HG03045 (cell line): ENCODE data around the gene TRPV6.

Experiments used
- ATAC-seq: cut with Tn5 transposase; IDR thresholded peaks from one replicate; pipeline ENCODE4 v1.9.1; 2021; ENCODE audit warnings: mild to moderate bottlenecking, moderate library complexity; ENCODE audit not compliant: unreplicated experiment

TRPV6 gene

DNA sequence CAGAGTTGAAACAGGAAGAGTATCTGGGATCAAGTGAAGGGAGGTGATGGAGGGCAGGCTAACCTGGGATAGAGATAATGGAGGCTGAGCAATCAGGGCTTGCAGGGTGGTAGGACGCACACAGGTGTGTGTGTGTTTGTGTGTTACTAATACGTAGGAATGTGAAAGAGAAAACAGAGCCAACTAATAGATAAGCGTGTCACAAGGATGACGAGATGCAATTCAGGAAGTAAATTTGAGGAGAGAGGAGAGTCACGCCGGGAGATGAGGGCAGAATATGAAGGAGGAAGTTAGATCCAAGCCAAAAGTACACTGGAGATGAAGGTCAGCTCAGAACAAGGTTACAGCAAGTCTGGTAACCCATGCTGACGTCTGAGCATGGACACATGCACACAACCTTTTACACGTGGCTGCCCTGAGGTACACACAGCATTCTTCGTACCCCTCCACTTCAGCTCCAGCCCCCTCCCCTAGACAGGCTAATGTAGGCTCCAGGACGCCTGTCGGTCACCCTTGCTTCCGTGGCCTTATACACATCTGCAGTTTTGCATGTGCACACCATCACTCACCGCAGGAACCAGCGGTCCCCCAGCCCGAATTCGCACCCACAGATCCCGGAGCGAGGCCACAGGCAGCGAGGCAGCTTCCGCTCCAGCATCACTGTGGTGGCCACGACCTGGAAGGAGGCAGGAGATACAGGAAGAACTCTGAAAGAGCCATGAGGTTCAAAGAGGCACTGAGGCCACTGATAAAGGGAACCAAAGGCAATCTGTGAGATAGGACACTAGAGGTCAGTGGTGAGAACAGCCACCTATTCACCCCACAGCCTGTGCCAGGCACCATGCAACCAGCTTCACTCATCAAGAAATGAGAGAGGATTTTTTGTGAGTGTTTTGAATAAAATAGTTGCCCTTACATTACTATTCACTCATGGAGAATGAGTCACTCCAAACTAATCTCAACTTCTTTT is 23.7 kb upstream of the TRPV6 start:
- no peak for ATAC-seq

DNA sequence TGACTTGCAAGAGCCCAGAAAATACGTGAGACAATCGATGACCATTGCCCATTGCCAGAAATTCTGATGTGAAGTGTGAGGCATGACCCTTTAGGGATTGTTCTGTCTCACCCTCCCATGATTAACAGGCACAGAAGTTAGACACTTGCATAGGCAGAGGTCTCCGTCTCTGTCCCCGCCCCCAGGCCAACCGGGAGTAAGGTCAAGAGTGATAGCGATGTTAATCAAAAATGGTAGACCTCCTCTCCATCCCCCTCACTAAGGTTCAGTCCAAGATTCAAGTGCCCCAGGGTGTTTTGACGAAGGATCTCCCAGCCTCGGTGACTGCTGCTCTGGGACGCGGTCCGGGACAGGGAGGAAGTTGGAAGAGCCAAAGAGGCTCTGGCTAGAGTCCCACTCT is 22.7 kb upstream of the TRPV6 start:
- ATAC-seq: no peak

DNA sequence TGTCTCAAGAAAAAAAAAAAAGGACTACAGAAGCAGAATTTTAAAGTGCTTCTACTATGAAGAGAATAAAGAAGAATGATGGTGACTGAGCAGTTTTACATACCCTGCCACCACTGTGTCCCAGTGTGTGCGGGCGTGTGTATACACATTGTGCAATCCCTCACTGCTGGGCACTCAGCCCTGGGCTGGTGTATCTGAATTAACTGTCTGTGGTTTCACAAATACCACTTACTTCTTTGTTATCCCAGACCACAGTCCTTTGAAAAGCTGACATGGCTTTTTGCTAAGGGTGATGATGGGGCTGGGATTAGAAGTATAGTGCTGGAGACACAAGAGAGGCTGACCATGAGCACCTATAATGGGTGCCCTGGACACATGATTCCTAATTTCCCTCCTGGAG is 21.1 kb upstream of the TRPV6 start:
- no peak for ATAC-seq

DNA sequence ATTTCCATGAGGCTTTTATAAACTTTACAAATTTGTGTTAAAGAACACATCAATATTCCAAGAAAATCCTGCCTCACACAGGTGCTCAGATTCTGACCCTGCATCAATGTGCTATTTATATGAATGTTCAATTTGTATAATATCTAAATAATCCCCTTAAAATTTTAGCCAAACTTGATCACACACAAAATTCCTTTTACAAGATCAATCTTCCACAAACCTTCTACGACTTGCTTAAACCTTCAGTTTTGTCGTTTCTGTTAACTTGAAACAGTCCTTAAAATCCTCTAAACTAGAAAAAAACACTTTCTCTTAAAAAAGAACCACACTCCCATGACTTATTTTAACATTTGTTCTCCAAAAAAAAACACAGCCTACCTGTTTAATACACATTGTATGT is 20.2 kb upstream of the TRPV6 start:
- ATAC-seq: no peak

DNA sequence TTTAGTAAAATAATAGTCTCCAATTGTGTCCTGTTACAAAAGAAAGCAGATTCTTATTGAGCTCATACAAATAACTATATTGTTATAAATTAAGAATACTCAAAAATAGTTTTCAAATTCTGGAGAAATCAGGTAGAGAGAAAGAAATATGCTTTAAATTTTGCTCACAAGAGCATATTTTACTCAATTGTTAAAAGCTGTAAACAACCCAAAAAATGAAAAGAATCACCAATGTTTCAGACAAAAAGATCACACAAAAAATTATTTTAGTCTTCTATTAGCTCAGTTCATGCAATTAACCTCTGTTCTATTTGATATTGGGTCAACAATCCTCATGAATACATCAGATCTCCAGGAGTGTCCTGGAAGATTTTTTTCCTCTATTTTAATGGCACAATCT is 18.6 kb upstream of the TRPV6 start:
- ATAC-seq: no peak

DNA sequence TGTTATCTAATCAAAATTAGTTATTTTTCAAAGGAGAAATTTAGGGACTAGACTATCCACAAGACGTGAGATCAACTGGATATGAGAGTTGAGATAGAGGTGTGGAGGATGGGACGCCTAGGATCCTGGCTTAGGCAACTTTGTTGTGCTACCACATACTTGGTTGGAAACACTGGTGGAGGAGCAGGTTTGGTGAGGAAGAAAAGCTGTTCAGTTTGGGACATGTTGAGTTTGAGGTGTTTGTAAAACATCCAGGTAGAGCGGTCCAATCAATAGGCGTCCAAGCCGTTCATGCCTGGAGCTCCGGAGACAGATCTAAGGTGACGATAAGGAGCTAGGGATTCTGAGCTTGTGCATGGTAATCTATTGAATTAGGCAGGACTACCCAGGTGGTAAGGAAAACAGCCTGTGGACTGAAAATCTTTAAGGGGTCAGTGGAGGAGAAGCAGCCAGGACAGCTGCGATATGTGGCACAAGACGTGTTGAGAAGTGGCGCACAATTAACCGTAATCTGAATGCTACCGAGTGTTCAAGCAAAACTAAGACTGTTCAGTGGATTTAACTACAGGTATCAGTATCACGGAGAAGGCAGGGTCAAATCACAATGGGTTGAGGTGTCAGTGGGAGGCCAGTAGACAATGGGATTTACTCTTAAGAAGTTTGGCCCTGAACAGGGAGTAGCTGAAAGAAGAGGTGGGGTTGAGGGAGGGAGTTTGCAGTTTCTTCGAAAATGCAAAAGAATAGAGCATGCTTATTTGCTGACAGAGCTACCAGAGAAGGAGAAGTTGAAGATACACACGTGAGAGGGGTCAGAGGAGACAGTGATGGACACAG is 16.1 kb upstream of the TRPV6 start:
- no peak for ATAC-seq

DNA sequence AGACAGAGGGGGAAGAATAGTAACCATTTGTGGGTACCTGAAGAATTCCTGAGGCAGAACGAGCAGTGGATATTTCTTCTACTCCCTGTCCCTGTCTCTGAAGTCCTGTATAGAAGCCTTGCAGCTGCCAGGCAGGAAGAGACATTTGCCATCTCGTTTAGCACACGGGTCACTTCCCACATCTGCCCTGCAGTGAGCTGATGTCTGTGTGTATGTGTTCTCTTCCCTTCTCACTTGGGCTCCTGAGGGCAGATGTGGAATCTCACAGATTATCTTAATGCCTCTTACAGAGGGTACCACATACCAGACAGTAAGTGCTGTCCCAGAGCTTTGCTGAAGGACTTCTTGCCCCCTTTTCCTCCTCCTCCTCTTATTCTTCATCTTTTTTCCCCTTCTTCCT is 14.1 kb upstream of the TRPV6 start:
- ATAC-seq: no peak

DNA sequence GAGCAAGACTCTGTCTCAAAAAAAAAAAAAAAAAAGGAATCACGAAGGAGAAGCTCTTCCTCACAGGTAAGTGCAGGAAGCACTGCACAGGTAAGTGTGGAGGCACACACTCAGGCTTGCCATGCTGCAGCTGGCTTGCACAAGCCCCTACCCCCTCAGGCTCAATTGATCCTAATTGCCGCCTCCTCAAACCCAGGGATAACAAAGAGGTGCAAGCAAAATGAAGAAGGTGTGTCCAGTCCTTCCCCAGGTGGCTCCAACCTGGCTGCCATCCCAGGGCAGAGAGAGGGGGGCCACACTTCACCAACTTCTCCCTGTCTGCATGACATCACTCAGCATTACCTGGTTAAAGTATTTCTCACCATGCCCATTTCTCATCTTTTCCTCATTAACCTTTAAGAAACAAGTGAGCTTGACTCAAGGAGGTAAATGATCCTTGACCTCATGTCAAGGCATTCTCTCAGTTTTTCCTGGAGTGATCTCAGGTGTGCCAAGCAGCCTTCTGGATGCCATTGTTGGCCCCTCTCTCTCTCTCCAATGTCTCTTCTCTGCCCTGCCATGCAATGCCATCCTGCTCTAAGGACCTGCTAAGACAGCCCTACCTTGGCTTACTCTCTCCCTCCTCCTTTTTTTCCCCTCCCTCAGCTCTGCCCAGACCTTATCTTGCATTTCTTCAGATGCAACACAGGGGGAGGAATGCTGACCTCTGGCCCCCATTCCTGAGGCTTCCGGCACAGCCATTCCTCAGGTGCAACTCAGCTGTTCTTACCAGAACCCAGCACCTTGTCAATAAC is 13.0 kb upstream of the TRPV6 start:
- no peak for ATAC-seq

DNA sequence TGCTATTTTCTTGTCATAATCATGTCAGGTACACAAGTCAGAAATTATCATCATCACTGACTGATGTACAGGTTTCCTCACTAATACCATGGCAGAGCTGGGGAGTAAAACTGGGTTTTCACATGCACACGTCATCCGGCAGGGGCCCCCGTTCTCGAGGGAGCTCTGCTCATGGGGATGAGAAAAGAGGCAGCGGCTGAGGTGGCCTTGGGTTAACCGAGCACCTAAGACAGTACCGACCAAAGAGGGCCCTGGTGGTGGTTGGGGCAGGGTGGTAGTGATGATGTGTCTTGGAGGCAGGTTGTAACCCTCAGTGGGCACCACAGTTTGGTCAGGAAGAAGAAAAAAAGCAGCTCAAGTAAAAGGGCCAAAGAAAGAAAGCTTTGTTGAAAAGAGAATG is 12.1 kb upstream of the TRPV6 start:
- ATAC-seq: no peak

DNA sequence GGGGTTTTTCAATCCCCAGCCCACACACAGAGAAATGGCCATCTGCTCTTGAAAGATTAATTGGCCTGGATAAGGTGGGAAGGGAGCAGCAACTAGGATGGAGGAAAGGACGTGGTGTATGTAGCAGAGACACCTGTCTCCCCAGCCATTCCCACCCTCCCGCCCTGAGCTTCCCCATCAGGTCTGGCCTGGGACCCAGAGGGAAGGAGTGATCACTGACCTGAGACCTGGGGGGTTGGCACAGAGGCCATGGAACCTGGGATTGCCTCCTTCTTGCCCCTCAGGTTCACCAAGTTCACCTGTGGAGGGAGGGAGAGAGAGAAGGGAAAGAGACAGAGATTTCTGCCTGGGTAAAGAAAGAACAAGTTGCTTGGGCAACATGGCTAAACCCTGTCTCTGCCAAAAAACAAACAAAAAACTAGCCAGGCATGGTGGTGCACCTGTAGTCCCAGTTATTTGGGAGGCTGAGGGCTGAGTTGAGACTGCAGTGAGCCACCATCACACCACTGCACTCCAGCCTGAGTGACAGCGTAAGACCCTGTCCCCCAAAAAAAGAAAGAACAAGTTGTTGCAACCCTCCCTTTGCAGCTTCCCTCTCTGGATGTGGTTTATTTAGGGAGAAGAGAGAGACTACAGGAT is 11.3 kb upstream of the TRPV6 start:
- ATAC-seq: no peak

DNA sequence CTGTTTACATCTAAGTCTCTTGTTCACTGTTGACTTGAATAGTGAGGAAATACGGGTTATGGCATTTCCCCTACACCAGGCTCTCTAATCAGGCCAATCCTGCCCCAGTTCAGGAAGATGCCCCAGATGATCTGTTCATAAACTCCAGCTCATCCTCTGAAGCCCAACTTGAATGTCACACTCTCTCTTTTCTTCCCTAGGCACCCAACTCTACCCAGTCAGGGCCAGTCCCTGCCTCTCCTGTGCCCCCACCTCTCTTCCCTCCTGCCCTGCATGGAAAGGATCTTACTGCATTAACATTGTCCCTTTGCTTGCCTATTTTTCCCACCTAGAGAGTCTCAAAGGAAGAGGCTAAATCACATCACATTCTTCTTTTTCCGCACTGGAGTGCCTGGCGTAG is 10.6 kb upstream of the TRPV6 start:
- ATAC-seq: no peak

DNA sequence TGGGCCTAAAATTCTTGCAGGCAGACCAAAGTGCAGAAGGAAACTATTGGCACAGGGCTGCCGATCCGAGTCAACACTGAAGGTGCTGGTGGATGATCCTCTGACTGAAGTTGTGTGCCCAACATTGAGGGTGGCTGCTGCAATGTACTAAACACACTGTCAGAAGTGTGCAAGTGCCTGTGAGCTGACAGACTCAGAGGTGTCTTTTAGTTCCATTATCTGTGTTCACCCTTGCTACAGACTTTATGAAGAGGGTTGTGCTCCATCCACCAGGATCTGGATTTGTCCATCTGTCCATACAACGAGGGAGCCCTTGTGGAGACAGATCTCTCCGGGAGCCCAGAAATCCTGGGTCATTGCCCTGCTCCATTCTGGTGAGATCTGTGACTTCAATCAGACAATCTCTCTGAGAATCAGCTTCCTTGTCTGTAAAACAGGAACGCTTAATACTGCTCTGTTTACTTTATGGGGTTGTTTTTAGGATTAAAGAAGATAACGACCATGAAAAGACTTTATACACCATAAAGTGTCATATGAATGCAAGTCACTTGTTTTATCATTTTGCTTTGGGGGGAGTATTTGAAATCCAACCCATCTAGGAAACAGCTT is 9.5 kb upstream of the TRPV6 start:
- ATAC-seq: no peak

DNA sequence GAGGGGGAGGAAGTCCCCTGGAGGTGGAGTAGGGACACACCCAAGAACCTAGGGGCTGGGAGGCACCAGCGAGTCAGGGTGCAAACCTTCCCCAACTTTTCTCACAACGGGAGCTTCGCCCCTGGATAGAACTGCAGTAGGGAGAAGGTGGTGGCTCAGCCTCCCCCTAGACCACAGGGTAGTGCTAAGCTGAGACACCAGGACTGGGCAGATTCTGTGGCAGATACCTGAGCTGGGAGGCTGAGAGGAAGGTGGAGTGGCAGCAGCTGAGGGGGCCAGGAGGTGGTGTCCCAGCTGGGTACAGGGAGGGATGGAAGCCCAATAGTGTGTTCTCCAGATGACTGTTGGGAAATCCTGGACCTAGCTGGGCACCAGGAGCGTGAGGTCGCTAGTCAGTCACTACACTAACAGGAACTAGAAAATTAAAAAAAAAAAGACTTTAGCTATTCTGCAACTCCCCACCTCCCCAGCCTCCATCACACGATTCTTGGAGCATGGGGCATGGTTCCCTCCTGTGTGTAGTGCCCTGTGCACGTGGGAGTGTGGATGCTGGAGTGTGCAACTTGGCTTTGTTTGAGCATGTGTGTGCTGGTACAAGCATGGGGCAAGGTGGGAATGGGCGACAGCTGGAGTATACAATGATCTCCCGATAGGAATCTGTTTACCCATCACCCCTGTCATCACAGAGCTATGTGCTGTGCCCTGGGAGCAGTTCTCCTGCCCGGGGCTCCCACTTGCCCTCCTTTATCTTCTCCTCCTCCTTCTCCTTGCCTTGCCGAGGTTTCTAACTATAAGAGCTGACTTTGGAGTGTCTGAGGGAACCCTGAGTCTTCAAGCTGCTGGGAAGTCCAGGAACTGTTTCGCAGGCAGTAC is 8.8 kb upstream of the TRPV6 start:
- no peak for ATAC-seq

DNA sequence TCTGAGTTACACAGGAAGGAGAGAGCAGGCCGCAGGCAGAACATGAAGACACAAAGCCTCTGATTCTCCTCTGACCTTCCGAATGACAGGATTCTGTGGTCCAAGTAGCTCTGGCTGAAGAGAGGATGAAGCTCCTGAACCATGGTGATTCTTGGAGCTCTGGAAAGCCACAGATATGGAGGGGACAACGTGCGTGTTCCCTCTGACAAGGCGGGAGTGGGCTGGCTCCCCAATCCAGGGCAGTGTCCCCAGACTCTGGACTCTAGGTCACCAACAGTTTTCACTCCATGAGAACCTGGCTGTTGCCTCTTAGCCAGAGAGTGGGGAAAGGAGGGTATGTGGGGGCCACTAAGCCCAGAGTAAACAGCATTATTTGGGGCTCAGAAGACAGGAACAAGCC is 7.4 kb upstream of the TRPV6 start:
- ATAC-seq: no peak

DNA sequence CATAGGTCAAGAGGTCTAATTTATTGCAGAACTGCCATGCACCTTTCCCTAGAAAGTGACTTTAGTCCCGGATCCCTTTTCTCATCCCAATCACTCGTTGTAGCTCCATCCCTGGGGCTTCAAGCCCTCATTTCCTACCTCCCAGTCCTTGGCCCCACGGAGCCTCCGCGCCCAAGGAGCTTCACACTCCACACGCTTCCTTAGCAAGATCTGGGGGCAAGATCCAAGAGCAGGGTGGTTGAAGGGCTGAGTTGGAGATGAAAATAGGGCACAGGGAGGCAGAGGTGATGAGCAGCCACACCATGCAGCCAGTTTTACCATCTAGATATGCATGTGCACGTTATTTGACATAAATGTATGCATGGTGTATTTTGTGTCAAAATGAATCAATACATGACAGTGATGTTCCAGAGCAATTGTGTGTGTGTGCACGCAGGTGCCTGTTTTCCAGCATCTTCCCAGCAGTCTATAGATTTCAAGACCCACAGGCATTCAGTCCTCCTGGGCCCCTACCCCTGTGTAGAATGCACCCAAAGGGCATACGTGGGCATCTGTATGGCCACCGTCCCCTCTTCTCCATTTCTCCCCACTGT is 6.0 kb upstream of the TRPV6 start:
- ATAC-seq: no peak

DNA sequence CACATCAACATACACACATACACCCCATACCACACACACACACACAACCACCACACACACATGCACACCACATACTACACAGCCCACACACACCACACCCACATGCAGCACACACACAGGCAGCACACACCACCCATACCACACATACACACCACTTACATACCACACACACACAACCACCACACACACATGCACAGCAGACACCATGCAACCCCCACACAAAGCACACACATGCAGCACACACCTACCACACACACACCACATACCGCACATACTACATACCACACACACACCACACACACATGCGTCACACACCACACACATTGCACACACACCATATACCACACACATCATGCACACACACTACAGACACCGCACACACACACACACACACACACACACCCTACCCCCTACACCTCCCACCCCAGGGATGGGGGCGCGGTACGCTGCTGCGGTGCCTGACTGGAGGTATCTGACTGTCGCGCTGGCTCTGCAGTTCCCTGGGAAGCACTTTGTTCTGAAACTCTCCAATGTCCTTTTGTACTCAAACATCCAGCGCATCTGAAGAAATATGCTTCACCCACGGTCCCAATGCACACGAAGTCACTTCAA is 5.4 kb upstream of the TRPV6 start:
- no peak for ATAC-seq

DNA sequence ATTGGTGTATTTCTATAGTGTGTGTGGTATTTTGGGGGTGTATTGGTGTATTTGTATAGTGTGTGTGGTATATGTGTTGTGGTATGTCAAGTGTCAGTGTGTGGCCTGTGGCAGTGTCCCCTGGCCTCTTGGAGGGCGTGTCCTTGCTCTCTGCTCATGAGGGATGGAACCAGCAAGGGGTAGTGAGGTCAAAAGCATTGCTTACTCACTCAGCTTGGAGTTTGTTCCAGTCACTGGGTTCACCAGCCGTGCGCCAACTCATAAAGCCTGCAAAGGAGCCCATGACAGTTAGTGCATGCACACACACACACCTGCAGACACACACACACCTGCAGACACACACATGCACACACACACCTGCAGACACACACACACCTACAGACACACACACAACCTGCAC is 4.3 kb upstream of the TRPV6 start:
- no peak for ATAC-seq

DNA sequence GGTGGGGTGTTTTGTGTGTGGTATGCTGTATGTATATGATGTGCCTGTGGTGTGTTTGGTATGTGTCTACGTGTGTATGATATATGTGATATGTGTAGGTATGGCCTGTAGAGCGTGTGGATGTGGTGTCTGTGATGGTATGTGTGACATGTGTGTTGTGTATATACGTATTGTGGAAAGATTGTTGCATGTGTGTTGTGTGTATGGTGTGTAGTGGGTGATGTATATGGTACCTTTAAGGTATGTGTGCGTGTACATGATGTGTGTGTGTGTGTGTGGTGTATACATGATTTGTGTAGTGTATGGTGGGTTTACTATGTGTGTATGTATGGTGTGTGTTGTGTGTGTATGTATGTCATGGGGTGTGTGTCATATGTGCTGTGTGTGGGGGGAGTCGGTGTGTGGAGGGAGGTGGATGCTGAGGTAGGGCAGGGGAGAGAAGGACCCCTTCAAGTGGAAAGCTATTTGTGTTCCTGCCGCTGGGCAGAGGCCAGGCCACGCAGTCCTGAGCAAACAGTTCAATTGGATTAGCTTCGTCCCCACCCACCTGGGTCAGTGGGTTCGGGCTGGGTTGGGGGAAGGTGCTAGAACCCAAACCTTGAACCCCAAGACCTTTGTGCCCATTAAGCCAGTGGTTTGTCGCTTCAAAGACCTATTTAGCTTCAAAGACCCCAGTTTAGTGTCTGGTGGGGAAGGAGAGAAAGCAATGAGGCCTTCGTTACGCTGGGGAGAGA is 1.9 kb upstream of the TRPV6 start:
- no peak for ATAC-seq
